ENCODE results near the gene TMEM161B. TPM values are rescaled to one million over a fixed set of nuclear protein-coding genes. Genes with fewer than 3 reads are reported as not detected.

The TMEM161B gene
- total RNA-seq, 1 experiment from 2014 or later = 56.3 TPM

DNA sequence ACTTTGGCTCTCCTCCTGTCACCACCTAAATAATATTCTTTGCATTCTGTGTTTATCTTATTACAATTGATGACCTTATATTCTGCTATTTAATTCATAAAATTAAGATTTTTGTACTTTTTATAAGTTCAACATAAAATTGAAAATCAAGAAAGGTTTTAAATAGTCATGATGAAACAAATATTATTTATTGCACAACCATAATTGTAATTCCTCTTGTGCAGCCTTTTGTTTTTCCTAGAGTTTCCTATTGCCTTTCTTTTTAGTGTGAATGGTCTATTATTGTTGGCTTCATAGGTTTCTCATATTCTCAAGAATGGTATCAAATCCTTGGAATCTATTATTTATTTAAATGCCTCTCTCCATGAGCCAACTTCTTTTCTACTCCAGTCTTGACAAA, 117.9 kb downstream of the TMEM161B start:
- Histone ChIP-seq H3K27ac (ENCODE audit: low read length) (no peak overlapping the region), H3K9me3 (ENCODE audit: low read length) (no peaks in the 10 kb centered on the region), H3K4me3 (ENCODE audit: low read length) (no peak overlapping the region), H2AFZ (ENCODE audit: low read length) (no peak overlapping the region), H3K9ac (ENCODE audit: low read length) (no peak overlapping the region), H3K9me2 (replicated peaks; ENCODE audit: insufficient read depth, low read length) (no peaks in the 10 kb centered on the region), H3K27me3 (ENCODE audit: low read length) (no peaks in the 10 kb centered on the region), H3K4me1 (ENCODE audit: low read length) (no peaks in the 10 kb centered on the region), H3K36me3 (ENCODE audit: insufficient read depth, low read length) (no peaks in the 10 kb centered on the region), H3K4me2 (ENCODE audit: low read depth, low read length, poor library complexity, severe bottlenecking) (no peak overlapping the region), H3K79me2 (ENCODE audit: low read length) (no peaks in the 10 kb centered on the region), H4K20me1 (ENCODE audit: insufficient read depth, low read depth, low read length) (no peaks in the 10 kb centered on the region)
- DNase-seq = no peak

- no peak for DNase-seq
Observed at GRCh38 chr5:88145611-88146467, 122.8 kb downstream of the TMEM161B start.

GRCh38 chr5:88145221-88145610, 123.4 kb downstream of the TMEM161B start:
- Histone ChIP-seq H3K4me1 (ENCODE audit: low read length) (peaks cover 12% of the 10 kb centered on the region), H3K4me3 (ENCODE audit: low read length) (no peak overlapping the region), H3K9me2 (replicated peaks; ENCODE audit: insufficient read depth, low read length) (no peaks in the 10 kb centered on the region), H3K79me2 (ENCODE audit: low read length) (no peaks in the 10 kb centered on the region), H3K4me2 (ENCODE audit: low read depth, low read length, poor library complexity, severe bottlenecking) (no peak overlapping the region), H3K9ac (ENCODE audit: low read length) (no peak overlapping the region), H4K20me1 (ENCODE audit: insufficient read depth, low read depth, low read length) (no peaks in the 10 kb centered on the region), H2AFZ (ENCODE audit: low read length) (no peak overlapping the region), H3K27ac (ENCODE audit: low read length) (no peak overlapping the region), H3K9me3 (ENCODE audit: low read length) (no peaks in the 10 kb centered on the region), H3K27me3 (ENCODE audit: low read length) (no peaks in the 10 kb centered on the region), H3K36me3 (ENCODE audit: insufficient read depth, low read length) (no peaks in the 10 kb centered on the region)
- no peak for DNase-seq

More at GRCh38 chr5:88145611-88146467, 122.8 kb downstream of the TMEM161B start:
- no peak overlapping the region for H2AFZ ChIP-seq (ENCODE audit: low read length)
- H3K4me1 ChIP-seq (ENCODE audit: low read length) = peaks cover 12% of the 10 kb centered on the region
- H3K36me3 ChIP-seq (ENCODE audit: insufficient read depth, low read length) = no peaks in the 10 kb centered on the region
- H3K4me2 ChIP-seq (ENCODE audit: low read depth, low read length, poor library complexity, severe bottlenecking) = no peak overlapping the region
- no peaks in the 10 kb centered on the region for H3K79me2 ChIP-seq (ENCODE audit: low read length)
- no peaks in the 10 kb centered on the region for H3K27me3 ChIP-seq (ENCODE audit: low read length)
- H3K27ac ChIP-seq (ENCODE audit: low read length) = no peak overlapping the region
- no peaks in the 10 kb centered on the region for H3K9me3 ChIP-seq (ENCODE audit: low read length)
- no peaks in the 10 kb centered on the region for H3K9me2 ChIP-seq (replicated peaks; ENCODE audit: insufficient read depth, low read length)
- no peaks in the 10 kb centered on the region for H4K20me1 ChIP-seq (ENCODE audit: insufficient read depth, low read depth, low read length)
- no peak overlapping the region for H3K4me3 ChIP-seq (ENCODE audit: low read length)
- H3K9ac ChIP-seq (ENCODE audit: low read length) = no peak overlapping the region

Small RNAs within 50 kb of the gene (small RNA-seq; reads per million reads assigned to genes)
- not detected for gene RNA5SP187

Data from Karpas-422 (cell line).